HepG2 (cell line): Measurements from ENCODE around the gene TEX261. TPM values are rescaled to one million over a fixed set of nuclear protein-coding genes. Genes with fewer than 3 reads are reported as not detected.

Experiments used
- FOXA3 ChIP-seq: IDR thresholded peaks from 2 replicates; pipeline ENCODE4 v1.6.1; 2016; ENCODE audit warnings: missing genetic modification reagents, missing compliant biosample characterization
- FOXC1 ChIP-seq: sonication (generic); formaldehyde crosslinking; IDR thresholded peaks from 2 replicates; pipeline ENCODE4 v1.8.0; 2022; ENCODE audit warnings: mild to moderate bottlenecking, missing genetic modification reagents, borderline replicate concordance
- MIER3 ChIP-seq: IDR thresholded peaks from 2 replicates; pipeline ENCODE4 v1.6.1; 2016; ENCODE audit warnings: missing compliant biosample characterization, borderline replicate concordance
- MTA1 ChIP-seq: sonication (generic); formaldehyde crosslinking; IDR thresholded peaks from 2 replicates; pipeline ENCODE4 v1.4.0; 2020; ENCODE audit warnings: missing genetic modification reagents, mild to moderate bottlenecking, borderline replicate concordance
- MXD1 ChIP-seq: sonication (generic); formaldehyde crosslinking; IDR thresholded peaks from 2 replicates; pipeline ENCODE4 v1.4.0; 2020; ENCODE audit warnings: mild to moderate bottlenecking, missing genetic modification reagents
- MYPOP ChIP-seq: sonication (generic); formaldehyde crosslinking; IDR thresholded peaks from 2 replicates; pipeline ENCODE4 v1.8.1; 2023; ENCODE audit warnings: mild to moderate bottlenecking, moderate library complexity, missing genetic modification reagents
- PAWR ChIP-seq: sonication (generic); formaldehyde crosslinking; IDR thresholded peaks from 2 replicates; pipeline ENCODE4 v1.4.0; 2020; ENCODE audit warnings: missing genetic modification reagents, mild to moderate bottlenecking, borderline replicate concordance
- RAD21 ChIP-seq: fragments of 450-650 bp; formaldehyde crosslinking; IDR thresholded peaks from 2 replicates; pipeline ENCODE4 v1.5.0; 2020; ENCODE audit warnings: mild to moderate bottlenecking
- REPIN1 ChIP-seq: sonication (generic); formaldehyde crosslinking; IDR thresholded peaks from 2 replicates; pipeline ENCODE4 v1.8.0; 2022; ENCODE audit warnings: missing genetic modification reagents, low read depth, mild to moderate bottlenecking, borderline replicate concordance
- SMAD9 ChIP-seq: sonication (generic); formaldehyde crosslinking; IDR thresholded peaks from 2 replicates; pipeline ENCODE4 v1.5.1; 2020; ENCODE audit warnings: mild to moderate bottlenecking, missing genetic modification reagents
- SNAPC4 ChIP-seq: sonication (generic); formaldehyde crosslinking; IDR thresholded peaks from 2 replicates; pipeline ENCODE4 v1.4.0; 2020; ENCODE audit warnings: mild to moderate bottlenecking, missing genetic modification reagents
- SP5 ChIP-seq: IDR thresholded peaks from 2 replicates; pipeline ENCODE4 v1.6.1; 2016; ENCODE audit warnings: low read depth, borderline replicate concordance
- TBX3 ChIP-seq: fragments of 450-650 bp; IDR thresholded peaks from 2 replicates; pipeline ENCODE4 v1.6.1; 2017; ENCODE audit warnings: antibody characterized with exemption, mild to moderate bottlenecking, inconsistent platforms, borderline replicate concordance
- YY1 ChIP-seq: IDR thresholded peaks from 2 replicates; pipeline ENCODE4 v1.6.1; 2011; ENCODE audit warnings: low read length, low read depth, moderate library complexity, mild to moderate bottlenecking; ENCODE audit not compliant: insufficient read depth, insufficient replicate concordance
- ZNF235 ChIP-seq: sonication (generic); formaldehyde crosslinking; IDR thresholded peaks from 2 replicates; pipeline ENCODE4 v1.8.1; 2023; ENCODE audit warnings: mild to moderate bottlenecking, missing genetic modification reagents, borderline replicate concordance
- ZNF546 ChIP-seq: sonication (generic); formaldehyde crosslinking; conservative IDR thresholded peaks from 2 replicates; pipeline ENCODE4 v1.8.1; 2023; ENCODE audit warnings: mild to moderate bottlenecking, missing genetic modification reagents
- ZNF576 ChIP-seq: sonication (generic); formaldehyde crosslinking; IDR thresholded peaks from 2 replicates; pipeline ENCODE4 v1.4.0; 2020; ENCODE audit warnings: mild to moderate bottlenecking, missing genetic modification reagents
- ZNF644 ChIP-seq: IDR thresholded peaks from 2 replicates; pipeline ENCODE4 v1.6.1; 2016; ENCODE audit warnings: low read depth
- ZNF713 ChIP-seq: sonication (generic); formaldehyde crosslinking; IDR thresholded peaks from 2 replicates; pipeline ENCODE4 v1.4.0; 2020; ENCODE audit warnings: mild to moderate bottlenecking, missing genetic modification reagents
- ZNF766 ChIP-seq: sonication (generic); formaldehyde crosslinking; IDR thresholded peaks from 2 replicates; pipeline ENCODE4 v1.5.0; 2020; ENCODE audit warnings: missing genetic modification reagents, borderline replicate concordance
- polyA plus RNA-seq, 8 experiments: library from polyadenylated mRNA; depleted of rRNA in 3 of 8; stranded (reverse) in 7 of 8; unstranded in 1 of 8; fragments of >200 nt; fragmentation: Illumina TruSeq in 4 of 8; extraction: Trizol in 4 of 8; gene quantifications; 2 replicates each; pipeline versions ENCODE4 v1.2.1 to v1.2.3, GENCODE V29; 2011 to 2016; ENCODE audit warnings: low read depth in 4 of 8, missing spikeins in 1 of 8, mixed read lengths in 1 of 8; ENCODE audit not compliant: insufficient read depth in 1 of 8
- total RNA-seq, 5 experiments: library from RNA; depleted of rRNA; stranded (reverse); fragments of >200 nt; fragmentation: Illumina TruSeq; extraction: Trizol; gene quantifications; 2 replicates each; pipeline ENCODE4 v1.2.3, GENCODE V29; 2016; ENCODE audit warnings: low read depth in 1 of 5

The TEX261 gene
- total and polyA plus RNA-seq, 2 of the 13 experiments (the other 11 are each of a cell fraction or from before 2014, with no cell fraction given): 43.8 to 78.7 TPM

- TF ChIP-seq SNAPC4 (CRISPR knock-in tag) (peak; percentile 45), MTA1 (0 out of 2 replicates have a peak, but pooled peaks have one; percentile 57), PAWR (CRISPR knock-in tag) (no peak), SMAD9 (CRISPR knock-in tag) (peak; percentile 84; the same call in 1 of the 2 replicates), FOXC1 (CRISPR knock-in tag) (peak; percentile 89), ZNF546 (CRISPR knock-in tag) (no peak), MXD1 (CRISPR knock-in tag) (0 out of 2 replicates have a peak, but pooled peaks have one; percentile 4), TBX3 (no peak), YY1 (peak; percentile 84), ZNF644 (CRISPR knock-in tag) (0 out of 2 replicates have a peak, but pooled peaks have one; percentile 6), MYPOP (CRISPR knock-in tag) (peak; percentile 58), MIER3 (CRISPR knock-in tag) (peak; percentile 55; the same call in 1 of the 2 replicates), ZNF576 (CRISPR knock-in tag) (peak; percentile 68; the same call in 1 of the 2 replicates), FOXA3 (peak; percentile 21; the same call in 1 of the 2 replicates), REPIN1 (peak; percentile 76; the same call in 1 of the 2 replicates), SP5 (CRISPR knock-in tag) (peak; percentile 79), ZNF766 (CRISPR knock-in tag) (no peak), ZNF235 (CRISPR knock-in tag) (0 out of 2 replicates have a peak, but pooled peaks have one; percentile 27), ZNF713 (CRISPR knock-in tag) (peak; percentile 38; the same call in 1 of the 2 replicates), RAD21 (CRISPR knock-in tag) (peak; percentile 71; the same call in 1 of the 2 replicates)
Measured at GRCh38 chr2:70994699-70995425, at the start of gene TEX261 (continued).
